ENCODE data around the gene SMAP2.
"Not testable (repeated sequence)": the region's sequence is repeated elsewhere in the genome, so short reads cannot be mapped to it uniquely, and the experiment has no call there.

Gene SMAP2

DNA sequence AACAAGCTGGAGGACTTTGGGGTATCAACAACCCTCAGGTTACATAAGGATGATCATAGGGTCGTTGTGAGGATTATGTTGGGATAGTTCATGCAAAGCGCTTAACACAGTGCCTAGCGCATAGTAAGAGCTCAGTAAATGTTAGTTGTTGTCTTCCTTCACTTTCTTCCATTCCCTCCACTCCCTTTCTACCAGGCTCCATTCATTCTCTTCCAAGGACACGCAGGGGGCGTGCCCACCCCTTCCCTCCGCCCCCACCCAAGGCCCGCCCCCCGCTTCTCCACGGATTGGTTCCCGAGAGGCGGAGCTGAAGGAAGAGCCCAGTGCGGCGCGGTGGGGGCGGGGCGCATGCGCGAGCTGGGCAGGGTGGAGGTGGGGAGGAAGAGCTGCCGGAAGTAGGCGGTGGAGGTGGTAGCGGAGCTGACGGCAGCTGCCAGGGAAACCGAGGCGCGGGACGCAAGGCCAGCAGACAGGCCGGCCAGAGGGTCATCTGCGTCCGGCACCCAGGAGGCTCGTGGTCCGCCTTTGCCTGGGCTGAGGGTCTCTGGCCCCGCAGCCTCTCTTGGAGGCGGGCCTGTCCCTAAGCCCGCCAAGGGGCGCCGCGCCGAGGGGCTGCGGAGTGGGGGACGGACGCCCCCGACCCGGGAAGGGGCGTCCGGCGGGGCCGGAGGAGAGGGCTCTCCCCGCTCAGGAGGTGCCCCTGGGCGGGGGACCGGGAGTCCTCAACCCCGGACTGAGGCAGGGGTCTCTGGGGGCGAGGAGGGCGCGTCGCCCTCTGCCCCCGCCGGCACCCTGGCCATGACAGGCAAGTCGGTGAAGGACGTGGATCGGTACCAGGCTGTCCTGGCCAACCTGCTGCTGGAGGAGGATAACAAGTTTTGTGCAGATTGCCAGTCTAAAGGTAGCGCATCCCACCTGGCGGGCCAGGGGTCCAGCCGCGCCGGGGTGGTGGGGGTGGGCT, at the start of gene SMAP2:
SMAP2 (plus strand) TSS at position 405 of the 961 bp plus-strand sequence; CDS start at position 799, 394 bp downstream.
- peak; percentile 94 for DNase-seq (ENCODE audit: low read depth)

DNA sequence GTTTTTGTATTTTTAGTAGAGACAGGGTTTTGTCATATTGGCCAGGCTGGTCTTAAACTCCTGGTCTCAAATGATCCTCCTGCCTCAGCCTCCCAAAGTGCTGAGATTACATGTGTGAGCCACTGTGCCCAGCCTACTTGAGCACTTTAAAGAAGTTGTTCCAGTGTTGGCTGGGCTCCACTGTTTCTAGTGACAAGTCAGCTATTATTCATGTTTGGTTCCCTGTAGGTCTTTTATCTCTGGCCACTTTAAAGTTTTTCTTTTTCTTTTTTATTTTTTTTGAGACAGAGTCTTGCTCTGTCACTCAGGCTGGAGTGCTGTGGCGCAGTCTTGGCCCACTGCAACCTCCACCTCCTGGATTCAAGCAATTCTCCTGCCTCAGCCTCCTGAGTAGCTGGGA, 42.1 kb upstream of the SMAP2 start:
- not testable (repeated sequence) for DNase-seq (ENCODE audit: low read depth)

DNA sequence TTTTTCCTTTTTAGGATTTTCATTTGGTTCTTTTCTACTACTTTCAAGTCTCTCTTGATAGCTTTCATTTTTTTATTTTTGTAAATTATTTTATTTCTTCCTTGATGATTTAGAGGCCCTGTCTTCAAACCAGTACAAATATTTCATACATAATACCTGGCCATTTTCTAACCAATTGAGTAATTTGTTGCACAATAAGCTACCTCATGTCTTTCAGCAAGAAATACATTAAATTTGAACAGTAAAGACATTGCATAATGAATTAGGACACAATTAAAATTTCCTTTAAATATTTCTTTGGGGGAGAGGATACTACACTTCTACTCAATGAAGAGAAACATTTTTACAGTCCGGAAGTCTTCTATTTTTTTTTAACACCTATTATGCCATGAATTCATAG, 40.8 kb upstream of the SMAP2 start:
- no peak for DNase-seq (ENCODE audit: low read depth)

DNA sequence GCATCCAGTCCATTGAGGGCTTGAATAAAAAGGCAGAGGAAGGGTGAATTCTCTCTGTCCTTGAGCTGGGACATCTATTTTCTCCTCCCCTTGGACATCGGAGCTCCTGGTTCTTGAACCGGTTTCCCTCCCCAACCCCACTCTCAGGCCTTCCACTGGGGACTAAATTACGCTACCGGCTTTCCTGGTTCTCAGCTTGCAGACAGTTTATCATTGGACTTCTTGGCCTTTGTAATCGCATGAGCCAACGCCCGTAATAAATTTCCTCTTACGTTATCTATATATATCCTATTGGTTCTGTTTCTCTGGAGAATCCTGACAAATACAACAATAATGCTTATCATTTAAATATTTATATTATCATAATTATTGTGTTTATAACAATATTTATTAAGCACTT, 36.1 kb upstream of the SMAP2 start:
- DNase-seq (ENCODE audit: low read depth): no peak

DNA sequence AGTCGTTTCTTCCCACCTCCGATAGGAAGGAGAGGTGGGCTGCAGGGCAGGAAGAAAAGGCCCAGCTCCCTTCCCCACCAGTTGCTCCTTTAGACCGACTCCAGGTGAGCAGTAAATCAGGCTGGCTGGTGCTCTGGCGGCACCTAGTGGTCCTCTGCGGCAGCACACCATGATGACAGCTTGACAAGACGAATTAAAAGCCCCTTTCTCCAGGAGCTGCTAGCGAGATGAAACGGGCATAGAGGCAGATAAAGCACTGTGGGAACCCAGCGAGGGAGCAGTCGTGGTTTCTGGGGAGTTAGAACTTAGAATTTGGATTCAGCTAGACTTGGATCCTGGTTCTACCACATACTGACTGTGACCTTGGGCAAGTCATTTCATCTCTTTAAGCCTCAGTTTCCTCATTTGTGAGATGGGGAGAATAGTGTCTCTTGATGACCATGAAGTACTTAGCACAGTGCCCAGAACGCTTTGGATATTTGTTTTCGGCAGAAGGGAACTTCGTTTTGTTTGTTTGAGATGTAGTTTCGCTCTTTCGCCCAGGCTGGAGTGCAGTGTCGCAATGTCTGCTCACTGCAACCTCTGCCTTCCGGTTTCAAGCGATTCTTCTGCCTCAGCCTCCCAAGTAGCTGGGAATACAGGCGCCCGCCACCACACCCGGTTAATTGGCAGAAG, 34.6 kb upstream of the SMAP2 start:
- peak; percentile 62 for DNase-seq (ENCODE audit: low read depth)

DNA sequence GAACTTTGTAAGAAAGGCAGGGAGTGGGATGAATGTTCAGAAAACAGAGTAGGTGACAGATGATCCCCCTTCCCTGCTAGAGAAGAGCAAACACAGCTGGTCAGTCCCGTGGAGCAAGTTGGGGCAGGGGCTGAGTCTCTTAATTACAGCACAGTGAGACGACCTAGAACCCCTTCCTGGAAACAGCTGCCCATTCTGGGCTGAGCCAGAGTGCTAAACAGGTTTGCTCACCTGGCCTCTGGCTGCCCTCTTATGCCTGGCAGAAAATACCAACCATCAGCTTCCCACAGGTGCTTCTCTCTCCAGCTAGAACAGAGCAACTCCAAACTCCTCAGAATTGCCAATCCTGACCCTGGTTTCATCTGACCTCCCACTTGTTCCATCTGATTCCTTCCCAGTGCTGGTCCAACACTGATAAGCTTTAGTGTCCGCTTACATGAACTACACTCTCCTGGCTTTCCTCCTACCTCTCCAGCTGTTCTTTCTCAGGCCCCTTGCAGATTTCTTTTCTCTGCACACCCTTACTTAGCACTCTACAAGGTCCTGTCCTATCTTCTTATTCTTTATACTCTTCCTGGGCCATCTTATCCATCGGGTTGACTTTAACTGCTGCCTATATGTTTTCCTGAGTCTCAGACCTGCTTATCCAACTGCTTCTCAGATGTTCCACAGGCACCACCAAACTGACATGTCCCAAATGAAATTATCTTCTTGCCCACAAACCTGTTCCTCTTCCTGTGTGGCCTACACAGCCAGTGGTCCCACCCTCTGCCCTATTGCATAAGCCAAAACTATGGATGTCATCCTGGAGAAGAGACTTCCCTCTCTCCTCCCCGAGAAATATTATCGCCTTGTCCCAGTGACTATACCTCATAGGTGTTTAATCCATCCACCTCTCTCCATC, 33.9 kb upstream of the SMAP2 start:
- peak; percentile 37 for DNase-seq (ENCODE audit: low read depth)

DNA sequence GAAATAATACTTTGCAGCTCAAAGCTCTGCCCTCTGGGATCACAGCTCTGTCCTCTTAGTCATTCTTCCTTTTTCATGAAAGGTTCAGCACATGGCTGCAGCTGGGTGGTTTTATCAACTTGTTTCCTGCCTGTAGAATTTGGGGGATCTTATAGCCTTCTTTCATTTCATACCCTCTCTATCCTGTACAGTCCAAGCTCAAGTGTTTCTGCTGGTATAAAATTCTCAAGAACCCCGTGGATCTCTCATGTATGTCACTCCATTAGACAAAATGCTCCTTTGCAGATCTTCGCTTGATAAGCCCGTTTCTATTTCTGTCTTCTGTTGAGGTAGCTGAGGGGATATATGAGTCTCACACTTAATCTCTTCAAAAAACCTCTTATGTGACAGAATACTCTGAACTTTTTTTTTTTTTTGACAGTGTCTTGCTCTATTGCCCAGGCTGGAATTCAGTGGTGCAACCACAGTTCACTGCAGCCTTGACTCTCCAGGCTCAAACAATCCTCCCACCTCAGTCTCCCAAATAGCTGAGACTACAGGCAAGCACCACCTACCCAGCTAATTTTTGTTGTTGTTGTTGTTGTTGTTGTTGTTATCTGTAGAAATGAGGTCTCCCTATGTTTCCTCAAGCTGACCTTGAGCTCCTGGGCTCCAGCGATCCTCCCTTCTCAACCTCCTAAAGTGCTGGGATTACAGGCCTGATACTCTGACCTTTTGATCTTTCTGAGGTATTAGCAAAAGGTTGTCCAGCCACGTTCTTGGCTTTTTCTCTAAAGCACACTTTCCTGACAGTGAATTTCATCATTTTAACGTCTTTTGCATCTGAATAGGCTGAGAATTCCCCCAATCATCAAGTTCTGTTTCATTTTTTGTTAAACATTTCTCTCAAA, 31.8 kb upstream of the SMAP2 start:
- DNase-seq (ENCODE audit: low read depth): no peak

- not testable (repeated sequence) for DNase-seq (ENCODE audit: low read depth)
Measured at GRCh38 chr1:40342381-40342717, 31.2 kb upstream of the SMAP2 start.

- DNase-seq (ENCODE audit: low read depth): no peak
Measured at GRCh38 chr1:40344597-40344996, 28.9 kb upstream of the SMAP2 start.

GRCh38 chr1:40350391-40350790, 23.1 kb upstream of the SMAP2 start:
- no peak for DNase-seq (ENCODE audit: low read depth)

- DNase-seq (ENCODE audit: low read depth): no peak
Measured at GRCh38 chr1:40351124-40351523, 22.4 kb upstream of the SMAP2 start.

GRCh38 chr1:40352126-40352525, 21.4 kb upstream of the SMAP2 start:
- no peak for DNase-seq (ENCODE audit: low read depth)

DNA sequence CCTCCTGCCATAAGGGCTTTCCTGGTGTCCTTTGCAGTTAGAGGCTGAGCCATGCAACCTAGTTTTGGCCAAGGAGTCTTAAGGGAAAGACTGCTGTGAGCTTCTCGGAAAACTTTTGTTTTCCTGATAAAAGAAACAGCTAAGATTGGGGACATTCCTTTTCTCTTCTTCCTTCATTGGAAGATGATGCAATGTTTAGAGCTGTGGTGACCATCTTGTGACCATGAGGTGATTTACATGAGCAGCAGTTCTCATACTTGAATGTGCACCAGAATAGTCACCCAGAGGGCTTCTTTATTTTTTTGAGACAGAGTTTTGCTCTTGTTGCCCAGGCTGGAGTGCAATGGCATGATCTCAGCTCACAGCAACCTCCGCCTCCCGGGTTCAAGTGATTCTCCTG, 20.4 kb upstream of the SMAP2 start:
- no peak for DNase-seq (ENCODE audit: low read depth)

GRCh38 chr1:40357625-40358024, 15.9 kb upstream of the SMAP2 start:
- DNase-seq (ENCODE audit: low read depth): no peak

DNA sequence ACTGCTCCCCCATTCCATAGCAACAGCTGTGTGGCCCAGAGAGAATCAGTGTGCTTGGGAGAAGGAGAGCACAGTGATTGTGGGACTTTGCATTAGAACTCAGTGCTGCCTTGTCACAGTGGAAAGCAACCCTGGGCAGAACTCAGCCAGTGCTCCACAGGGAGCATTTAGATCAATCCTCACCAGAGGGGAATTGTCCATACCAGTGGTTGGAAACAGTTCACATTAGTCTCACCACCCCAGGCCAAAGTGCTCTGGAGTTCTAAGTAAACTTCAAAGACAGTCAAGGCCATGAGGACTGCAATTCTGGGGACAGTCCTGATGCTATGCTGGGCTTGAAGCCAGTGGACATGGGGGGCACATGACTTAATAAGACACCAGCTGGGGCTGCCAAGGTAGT, 12.9 kb upstream of the SMAP2 start:
- DNase-seq (ENCODE audit: low read depth): no peak

DNA sequence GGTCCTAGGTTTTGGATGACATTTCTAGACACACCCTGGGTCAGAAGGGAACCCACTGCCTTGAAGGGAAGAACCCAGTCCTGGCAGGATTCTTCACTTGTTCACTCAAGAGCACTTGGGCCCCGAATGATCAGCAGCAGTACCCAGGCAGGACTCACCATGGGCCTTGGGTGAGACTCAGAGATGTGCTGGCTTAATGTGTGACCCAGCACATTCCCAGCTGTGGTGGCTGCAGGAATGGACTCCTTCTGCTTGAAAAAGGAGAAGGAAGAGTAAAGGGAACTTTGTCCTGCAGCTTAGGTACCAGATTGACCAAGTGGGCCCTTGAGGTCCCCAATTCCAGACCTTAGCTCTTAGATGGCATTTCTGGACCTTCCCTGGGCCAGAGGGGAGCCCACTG, 12.3 kb upstream of the SMAP2 start:
- no peak for DNase-seq (ENCODE audit: low read depth)

GRCh38 chr1:40361637-40362036, 11.9 kb upstream of the SMAP2 start:
- no peak for DNase-seq (ENCODE audit: low read depth)

DNA sequence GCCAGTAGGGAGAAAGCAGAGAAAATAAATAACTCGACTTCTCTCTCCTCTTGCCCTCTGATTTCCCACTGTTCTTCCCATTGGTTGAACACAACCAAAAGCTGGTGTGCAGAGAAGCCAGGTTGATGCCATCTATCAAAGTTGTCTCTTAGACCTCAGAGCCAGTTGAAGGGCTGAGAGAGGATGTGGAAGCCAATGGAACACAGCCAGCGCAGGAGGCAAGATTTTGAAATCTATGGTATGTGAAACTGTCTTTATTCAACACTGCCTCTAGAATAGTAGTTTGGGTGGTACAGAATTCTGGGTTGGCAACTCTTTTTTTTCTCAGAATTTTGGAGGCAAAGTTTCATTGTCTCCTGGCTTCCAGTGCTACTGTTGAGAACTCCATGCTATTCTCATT, 11.3 kb upstream of the SMAP2 start:
- no peak for DNase-seq (ENCODE audit: low read depth)

DNA sequence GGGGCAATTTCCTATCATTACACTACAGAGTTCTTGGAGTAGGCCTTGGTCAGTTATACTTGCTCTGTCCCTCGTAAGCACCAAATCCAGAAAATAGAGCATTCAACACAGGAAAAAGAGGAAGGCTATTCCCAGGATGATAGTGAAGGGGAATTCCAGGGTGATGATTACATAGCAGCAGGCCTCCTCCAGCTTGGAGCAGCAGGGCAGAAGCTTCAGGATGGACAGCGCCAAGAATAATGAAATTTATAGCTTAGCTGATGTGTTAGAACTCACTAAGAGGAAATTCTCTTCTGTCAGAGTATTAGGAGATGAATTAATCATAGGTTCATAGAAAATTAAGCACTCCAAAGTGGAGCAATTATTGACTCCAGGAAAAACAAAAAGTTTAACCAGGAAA, 10.8 kb upstream of the SMAP2 start:
- no peak for DNase-seq (ENCODE audit: low read depth)

DNA sequence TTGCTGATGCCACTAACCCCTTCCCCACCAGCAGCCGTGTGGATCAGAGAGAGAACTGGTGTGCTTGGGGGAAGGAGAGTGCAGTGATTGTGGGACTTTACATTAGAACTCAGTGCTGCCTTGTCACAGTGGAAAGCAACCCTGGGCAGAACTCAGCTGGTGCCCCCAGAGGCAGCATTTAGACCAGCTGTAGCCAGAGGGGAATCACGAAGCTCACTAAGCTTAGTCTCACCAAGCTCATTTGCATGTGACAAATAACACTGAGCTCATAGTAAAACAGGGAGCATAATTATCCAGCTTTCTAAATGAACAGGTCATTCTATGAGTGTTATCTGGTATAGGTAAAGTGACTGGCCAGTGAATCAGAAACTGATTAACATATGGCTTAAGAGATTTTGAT, 9.8 kb upstream of the SMAP2 start:
- no peak for DNase-seq (ENCODE audit: low read depth)

DNA sequence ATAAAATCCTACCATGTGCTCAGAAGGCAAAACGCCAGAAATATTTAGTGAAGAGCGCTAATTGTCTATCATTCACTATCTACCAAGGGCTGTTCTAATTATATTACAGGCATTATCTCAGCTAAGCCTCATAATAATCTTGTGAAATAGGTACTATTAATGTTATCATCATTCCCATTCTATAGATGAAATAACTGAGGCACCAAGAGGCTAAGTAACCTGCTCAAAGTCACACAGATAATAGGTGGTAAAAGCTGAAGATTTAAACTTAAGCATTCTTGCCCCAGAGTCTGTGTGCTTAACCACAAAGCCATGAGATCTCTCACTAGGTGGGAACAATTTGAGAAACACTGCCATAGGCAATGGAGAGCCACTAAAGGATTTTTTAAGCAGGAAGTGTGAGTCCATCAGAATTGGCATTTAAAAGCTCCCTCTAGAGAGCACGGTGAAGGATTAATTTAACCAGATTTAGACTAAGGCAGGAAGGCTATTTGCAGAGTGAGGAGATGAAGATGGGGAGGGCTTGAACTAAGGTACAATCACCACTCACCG, 1.7 kb upstream of the SMAP2 start:
- no peak for DNase-seq (ENCODE audit: low read depth)
